CD4-positive, alpha-beta T cell treated with Interferon alpha-2 for 1 hour (primary cell): Measurements from ENCODE around the gene CCDC60.
"Not testable (repeated sequence)": the region's sequence is repeated elsewhere in the genome, so short reads cannot be mapped to it uniquely, and the experiment has no call there.

Experiments used
- DNase-seq, 2 donors: peaks; one replicate each; pipeline ENCODE4 v3.0.0-alpha.2; 2020 to 2022

The CCDC60 gene

GRCh38 chr12:119338593-119339363 lies 4.2 kb downstream of the CCDC60 start:
- DNase-seq = no peak

DNA sequence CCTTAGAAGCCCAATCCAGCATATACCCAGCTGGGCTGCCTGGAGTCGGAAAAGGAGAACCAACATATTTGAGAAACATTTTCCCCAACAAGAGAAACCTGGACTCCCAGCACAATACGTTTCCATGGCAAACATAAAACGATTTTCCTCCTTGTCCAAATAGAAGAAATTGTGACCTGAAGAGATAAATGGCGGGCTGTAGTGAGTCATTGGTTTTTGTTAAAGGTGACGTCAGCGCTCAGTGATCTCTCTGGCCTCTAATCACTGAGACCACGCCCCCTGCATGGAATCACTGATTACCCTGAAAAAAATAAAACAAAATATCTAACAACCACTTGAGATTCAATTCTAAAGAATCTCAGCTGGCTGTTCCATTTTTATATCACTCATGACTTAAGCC lies 6.0 kb downstream of the CCDC60 start:
- DNase-seq = no peak

GRCh38 chr12:119341020-119341419 lies 6.5 kb downstream of the CCDC60 start:
- no peak for DNase-seq

DNA sequence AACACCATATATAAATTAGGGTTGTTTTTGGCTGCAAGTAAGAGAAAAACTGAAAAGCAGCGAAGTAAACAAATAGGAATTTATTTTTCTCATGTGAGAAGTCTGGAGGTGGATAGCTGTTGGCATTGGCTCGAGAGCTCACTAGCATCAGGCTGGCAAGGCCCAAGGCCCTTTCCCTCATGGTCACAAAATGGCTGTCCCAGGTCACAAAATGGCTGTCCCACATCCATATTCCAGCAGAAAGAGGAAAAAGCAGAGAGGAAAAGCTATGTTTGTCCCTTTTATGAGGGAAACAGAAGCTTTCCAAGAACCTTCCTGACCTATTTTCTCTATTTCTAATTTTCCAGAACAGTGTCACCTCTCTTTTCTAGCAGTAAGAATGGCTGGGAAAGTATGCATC lies 7.5 kb downstream of the CCDC60 start:
- DNase-seq = no peak

DNA sequence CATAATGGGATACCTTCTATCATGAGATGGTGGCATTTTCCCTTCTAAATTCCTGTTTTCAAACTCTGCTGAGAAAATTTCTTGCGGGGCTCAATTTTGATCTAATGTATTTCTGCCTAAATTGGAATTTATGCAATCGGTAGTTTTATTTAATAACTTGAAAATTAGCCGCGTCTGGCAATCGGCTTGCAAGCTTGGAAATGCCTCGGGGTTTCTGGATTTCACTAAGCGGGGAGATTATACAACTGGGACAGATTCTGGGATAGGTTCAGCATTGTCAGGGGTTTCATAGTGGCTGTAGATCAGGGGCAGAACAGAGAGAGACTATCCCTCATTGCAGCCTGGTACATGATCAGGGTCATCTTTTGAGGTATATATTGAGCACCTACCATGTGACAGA lies 8.6 kb downstream of the CCDC60 start:
- no peak for DNase-seq

- no peak for DNase-seq
These were observed 19.6 kb downstream of the CCDC60 start for GRCh38 chr12:119354172-119354571.

DNA sequence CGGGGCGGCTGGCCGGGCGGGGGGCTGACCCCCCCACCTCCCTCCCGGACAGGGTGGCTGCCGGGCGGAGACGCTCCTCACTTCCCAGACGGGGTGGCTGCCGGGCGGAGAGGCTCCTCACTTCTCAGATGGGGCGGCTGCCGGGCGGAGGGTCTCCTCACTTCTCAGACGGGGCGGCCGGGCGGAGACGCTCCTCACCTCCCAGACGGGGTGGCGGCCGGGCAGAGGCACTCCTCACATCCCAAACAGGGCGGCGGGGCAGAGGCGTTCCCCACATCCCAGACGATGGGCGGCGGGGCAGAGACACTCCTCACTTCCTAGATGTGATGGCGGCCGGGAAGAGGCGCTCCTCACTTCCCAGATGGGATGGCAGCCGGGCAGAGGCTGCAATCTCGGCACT lies 25.8 kb downstream of the CCDC60 start:
- DNase-seq = not testable (repeated sequence)

DNA sequence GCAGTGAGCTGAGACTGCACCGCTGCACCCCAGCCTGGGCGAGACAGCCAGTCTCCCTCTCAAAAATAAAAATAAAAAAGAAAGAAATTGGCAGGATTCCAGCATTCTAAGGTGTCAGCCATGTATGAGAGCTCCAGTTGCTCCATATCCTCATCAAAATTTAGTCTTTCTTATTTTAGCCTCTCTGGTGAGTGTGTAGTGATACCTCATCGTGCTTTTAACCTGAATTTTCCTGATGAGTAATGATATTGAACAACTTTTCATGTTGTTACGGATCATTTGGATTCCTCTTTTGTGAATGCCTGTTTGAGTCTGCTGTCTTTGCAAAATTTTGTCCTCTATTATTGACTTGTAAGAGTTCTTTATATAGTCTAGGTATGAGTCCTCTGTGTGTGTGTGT lies 28.5 kb downstream of the CCDC60 start:
- no peak for DNase-seq

GRCh38 chr12:119363490-119363889 lies 29.0 kb downstream of the CCDC60 start:
- no peak for DNase-seq

GRCh38 chr12:119365451-119365850 lies 30.9 kb downstream of the CCDC60 start:
- DNase-seq = no peak

GRCh38 chr12:119366007-119366406 lies 31.5 kb downstream of the CCDC60 start:
- no peak for DNase-seq

- no peak for DNase-seq
These were observed 34.6 kb downstream of the CCDC60 start for GRCh38 chr12:119369161-119369560.

- DNase-seq = no peak
These were observed 35.5 kb downstream of the CCDC60 start for GRCh38 chr12:119369907-119370546.

GRCh38 chr12:119372540-119372939 lies 38.0 kb downstream of the CCDC60 start:
- DNase-seq = no peak

DNA sequence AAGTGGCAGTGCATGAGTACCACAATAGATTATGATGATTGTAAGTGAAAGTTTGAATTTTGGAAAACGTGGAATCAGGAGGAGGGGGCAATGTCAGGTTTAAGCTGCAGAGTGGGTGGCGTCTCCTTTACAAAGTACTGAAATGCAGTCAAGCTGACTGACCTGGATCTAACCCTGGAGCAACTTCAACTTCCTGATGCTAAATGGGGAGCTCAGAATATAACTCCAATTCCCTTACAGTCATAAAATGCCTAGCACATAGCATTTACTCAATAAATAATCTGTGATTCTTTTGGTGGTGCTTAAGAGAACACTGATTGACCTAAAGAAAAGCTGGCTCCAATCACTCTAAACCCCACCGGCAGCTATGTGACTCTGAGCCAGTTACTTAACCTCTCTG lies 38.5 kb downstream of the CCDC60 start:
- no peak for DNase-seq

DNA sequence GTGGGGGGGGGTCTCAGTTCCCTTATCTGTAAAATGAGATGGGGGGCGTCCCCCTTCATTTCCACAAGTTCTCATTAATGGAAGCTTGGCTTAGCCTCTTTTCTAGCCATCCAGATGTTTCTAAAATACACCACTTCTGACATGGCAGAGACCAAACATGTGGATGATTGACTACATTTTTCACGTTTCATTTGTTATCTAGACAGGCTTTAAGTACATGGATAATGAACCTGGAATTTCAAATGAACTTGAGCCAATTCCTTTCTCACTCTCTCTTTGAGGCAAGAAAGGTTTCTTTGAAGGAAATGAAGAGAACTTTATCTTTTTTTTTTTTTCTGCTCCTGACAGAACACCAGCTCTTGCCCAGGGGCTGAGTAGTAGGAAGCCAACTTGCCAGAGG lies 39.1 kb downstream of the CCDC60 start:
- DNase-seq = no peak

DNA sequence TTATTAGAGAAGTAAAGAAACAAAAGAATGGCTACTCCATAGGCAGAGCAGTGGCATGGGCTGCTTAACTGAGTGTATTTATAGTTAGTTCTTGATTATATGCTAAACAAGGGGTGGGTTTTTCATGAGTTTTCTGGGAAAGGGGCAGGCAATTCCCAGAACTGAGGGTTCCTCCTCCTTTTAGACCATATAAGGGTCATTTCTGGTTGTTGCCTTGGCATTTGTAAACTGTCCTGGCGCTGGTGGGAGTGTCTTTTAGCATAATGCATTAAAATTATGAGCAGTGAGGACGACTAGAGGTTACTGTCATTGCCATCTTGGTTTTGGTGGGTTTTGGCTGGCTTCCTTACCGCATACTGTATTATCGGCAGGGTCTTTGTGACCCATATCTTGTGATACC lies 40.1 kb downstream of the CCDC60 start:
- DNase-seq = no peak

- no peak for DNase-seq
These were observed 40.8 kb downstream of the CCDC60 start for GRCh38 chr12:119375075-119375882.

- no peak for DNase-seq
These were observed 41.3 kb downstream of the CCDC60 start for GRCh38 chr12:119375883-119376190.

GRCh38 chr12:119378903-119379302 lies 44.4 kb downstream of the CCDC60 start:
- DNase-seq = no peak

- no peak for DNase-seq
These were observed 47.1 kb downstream of the CCDC60 start for GRCh38 chr12:119381471-119382235.

- no peak for DNase-seq
These were observed 48.7 kb downstream of the CCDC60 start for GRCh38 chr12:119383206-119383605.

DNA sequence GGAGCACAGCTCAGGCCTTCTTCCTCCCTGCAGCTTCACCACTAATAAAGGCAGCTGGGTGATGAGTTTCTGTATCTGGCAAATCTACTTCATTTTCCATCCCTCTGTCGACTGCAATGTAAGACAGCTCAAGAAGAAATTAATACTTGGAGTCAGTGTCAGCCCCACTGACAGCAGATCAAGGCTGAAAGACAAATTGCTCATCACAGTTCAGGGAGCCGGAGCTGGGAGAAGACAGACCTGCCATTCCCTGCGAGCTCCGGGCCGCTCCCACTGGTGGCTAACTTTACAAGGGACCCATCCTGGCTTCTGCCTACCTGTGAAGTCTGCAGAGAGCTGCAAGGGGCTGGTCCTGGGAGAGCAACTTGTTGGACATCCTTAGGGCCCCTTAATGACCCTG lies 49.8 kb downstream of the CCDC60 start:
- DNase-seq = no peak
